AG10803 (cell line): ENCODE measurements around the gene TREH.
"Not testable (repeated sequence)": the region's sequence is repeated elsewhere in the genome, so short reads cannot be mapped to it uniquely, and the experiment has no call there.

Experiments used
- DNase-seq: peaks from one replicate; pipeline ENCODE4 v3.0.0; 2010; ENCODE audit warnings: low read depth
- H3K4me3 ChIP-seq: 2 replicates; pipeline ENCODE4 v1.5.1; 2011; ENCODE audit warnings: mild to moderate bottlenecking, low read length, control low read depth
- TF ChIP-seq, protein P1 (sequence below): conservative IDR thresholded peaks from 2 replicates; pipeline ENCODE4 v1.5.1; 2011; ENCODE audit warnings: mild to moderate bottlenecking, low read length, control low read depth, inconsistent platforms

The TREH gene

GRCh38 chr11:118714816-118715215 is 35.4 kb upstream of the TREH start:
- TF ChIP-seq, protein P1, sequence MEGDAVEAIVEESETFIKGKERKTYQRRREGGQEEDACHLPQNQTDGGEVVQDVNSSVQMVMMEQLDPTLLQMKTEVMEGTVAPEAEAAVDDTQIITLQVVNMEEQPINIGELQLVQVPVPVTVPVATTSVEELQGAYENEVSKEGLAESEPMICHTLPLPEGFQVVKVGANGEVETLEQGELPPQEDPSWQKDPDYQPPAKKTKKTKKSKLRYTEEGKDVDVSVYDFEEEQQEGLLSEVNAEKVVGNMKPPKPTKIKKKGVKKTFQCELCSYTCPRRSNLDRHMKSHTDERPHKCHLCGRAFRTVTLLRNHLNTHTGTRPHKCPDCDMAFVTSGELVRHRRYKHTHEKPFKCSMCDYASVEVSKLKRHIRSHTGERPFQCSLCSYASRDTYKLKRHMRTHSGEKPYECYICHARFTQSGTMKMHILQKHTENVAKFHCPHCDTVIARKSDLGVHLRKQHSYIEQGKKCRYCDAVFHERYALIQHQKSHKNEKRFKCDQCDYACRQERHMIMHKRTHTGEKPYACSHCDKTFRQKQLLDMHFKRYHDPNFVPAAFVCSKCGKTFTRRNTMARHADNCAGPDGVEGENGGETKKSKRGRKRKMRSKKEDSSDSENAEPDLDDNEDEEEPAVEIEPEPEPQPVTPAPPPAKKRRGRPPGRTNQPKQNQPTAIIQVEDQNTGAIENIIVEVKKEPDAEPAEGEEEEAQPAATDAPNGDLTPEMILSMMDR = no peak
- H3K4me3 ChIP-seq = no peak overlapping the region

GRCh38 chr11:118714416-118714815 is 35.0 kb upstream of the TREH start:
- not testable (repeated sequence) for DNase-seq, H3K4me3 ChIP-seq

More at GRCh38 chr11:118714816-118715215, 35.4 kb upstream of the TREH start:
- no peak for DNase-seq

DNA sequence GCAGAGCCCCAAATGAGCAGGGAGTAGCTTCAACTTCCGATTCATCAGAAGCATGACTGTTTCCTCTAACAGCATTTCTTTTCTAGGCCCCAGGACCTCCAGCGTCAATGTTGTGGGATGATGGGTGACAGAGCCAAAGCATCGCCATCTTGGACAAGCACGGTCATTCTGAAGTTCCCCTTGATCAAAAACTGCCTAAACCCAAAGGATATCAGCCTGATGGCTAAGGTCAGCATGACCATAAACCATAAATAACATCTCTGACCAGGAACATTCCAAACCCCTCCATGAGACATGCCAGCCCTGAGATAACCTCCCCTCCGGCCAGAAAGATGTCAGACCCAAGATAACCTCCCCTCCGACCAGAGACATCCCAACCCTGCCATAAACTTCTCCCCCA is 28.8 kb upstream of the TREH start:
- no peak for DNase-seq
- TF ChIP-seq, protein P1 = no peak
- no peak overlapping the region for H3K4me3 ChIP-seq

- H3K4me3 ChIP-seq = no peak overlapping the region
- TF ChIP-seq, protein P1 = no peak
- no peak for DNase-seq
Observed at GRCh38 chr11:118706546-118706825, 27.0 kb upstream of the TREH start.

DNA sequence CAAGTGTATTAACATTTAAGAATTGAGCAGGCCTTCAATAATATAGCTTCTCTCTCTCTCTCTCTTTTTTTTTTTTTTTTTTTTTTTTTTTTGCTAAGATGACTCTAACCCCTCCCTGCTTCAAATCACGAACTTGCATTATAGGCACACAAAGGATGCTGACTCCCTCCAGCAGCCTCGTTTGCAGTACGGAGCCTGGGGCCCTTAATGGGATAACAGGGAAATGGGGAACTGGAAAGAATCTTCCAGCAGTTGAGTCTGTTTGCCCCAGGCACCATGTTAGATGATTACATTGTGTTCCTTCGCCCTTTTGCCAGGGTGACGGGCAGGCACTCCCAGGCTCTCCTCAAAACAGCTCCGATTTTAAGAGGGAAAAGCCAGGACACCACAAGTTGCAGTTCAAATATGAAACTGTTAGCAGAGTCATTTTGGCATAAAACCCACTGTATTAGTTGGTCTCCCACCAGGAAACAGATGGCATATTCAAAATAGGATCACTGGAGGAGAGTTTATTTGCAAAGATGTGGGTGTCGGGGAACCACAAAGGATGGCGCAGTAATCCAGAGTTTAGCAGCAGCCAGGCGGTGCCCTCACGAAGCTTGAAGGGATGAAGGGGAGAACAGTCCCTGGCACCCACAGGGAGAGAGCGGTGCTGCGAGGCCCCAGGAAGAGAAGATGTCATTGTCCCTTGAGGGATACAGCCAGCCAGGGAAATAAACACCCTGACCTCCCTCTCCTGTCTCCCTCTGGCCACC is 26.5 kb upstream of the TREH start:
- H3K4me3 ChIP-seq = no peak overlapping the region
- TF ChIP-seq, protein P1 = no peak
- DNase-seq = no peak

DNA sequence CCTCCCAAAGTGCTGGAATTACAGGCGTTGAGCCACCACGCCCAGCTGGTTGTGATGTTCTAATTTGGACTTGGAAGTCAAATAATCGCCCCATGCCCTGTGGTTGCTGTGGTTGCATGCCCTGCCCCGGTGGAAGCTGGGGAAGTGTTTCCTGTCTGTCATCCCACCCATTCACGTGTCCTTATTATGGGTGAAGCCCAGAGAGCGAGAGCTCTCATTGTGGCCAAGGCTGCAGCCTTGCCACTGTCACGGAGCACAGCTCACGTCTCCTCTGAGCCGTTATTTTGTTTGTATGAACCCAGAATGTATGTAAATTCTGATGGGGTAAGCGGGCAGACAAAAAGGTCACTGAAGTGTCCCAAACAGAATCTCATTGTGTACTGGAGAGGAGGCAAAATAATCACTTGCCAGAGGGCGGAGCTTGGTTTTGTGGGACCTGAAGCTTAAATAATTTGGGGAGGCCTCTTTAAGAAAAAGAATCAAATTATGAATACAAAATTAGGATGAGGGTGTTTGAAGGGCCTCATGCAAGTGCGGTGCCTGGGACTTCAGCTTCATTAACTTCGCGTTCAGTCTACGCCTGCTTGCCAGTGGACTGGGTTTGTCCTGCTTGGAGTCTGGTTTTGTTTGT is 25.8 kb upstream of the TREH start:
- no peak overlapping the region for H3K4me3 ChIP-seq
- TF ChIP-seq, protein P1 = no peak
- DNase-seq = no peak

- no peak for DNase-seq
- TF ChIP-seq, protein P1 = no peak
- H3K4me3 ChIP-seq = no peak overlapping the region
Observed at GRCh38 chr11:118703563-118704106, 24.2 kb upstream of the TREH start.
